ENCODE measurements around the gene LRRC7.

DNA sequence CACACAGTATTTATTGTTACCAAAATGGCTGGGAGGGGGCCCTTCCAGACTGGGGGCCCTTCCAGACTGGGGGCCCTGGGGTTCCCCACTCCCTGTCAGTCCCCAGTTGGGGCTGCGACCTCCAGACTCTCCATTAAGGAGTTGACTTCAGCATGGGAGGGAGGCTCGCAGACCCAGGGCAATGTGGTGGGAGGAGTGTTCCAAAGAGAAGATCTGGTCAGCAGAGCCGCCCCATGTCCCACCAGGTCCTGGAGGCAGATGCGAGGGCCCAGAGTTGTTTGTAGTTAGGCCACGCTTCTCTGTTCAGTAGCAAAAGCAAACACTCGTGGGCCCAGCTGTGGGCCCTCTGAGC is 352.2 kb downstream of the LRRC7 start:
- TF ChIP-seq POLR2AphosphoS5 (IDR thresholded peaks at IDR 0.05; ENCODE audit: low read depth, low read length) = no peak
- no peak for TF ChIP-seq POLR2A (IDR thresholded peaks at IDR 0.05; ENCODE audit: insufficient read depth in 1 of 2, low read depth in 2 of 2, low read length in 2 of 2)
- TF ChIP-seq HNRNPUL1 (IDR thresholded peaks at IDR 0.05; ENCODE audit: low read depth, low read length) = no peak
- TF ChIP-seq ZNF816 (CRISPR knock-in tag; IDR thresholded peaks at IDR 0.05; ENCODE audit: borderline replicate concordance) = no peak
- no peak for TF ChIP-seq NR3C1 (CRISPR knock-in tag; IDR thresholded peaks at IDR 0.05)
- no peak for TF ChIP-seq FIP1L1 (IDR thresholded peaks at IDR 0.05; ENCODE audit: borderline replicate concordance, insufficient read depth, low read depth, low read length)
- TF ChIP-seq, protein P1, sequence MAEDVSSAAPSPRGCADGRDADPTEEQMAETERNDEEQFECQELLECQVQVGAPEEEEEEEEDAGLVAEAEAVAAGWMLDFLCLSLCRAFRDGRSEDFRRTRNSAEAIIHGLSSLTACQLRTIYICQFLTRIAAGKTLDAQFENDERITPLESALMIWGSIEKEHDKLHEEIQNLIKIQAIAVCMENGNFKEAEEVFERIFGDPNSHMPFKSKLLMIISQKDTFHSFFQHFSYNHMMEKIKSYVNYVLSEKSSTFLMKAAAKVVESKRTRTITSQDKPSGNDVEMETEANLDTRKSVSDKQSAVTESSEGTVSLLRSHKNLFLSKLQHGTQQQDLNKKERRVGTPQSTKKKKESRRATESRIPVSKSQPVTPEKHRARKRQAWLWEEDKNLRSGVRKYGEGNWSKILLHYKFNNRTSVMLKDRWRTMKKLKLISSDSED (CRISPR knock-in tag; IDR thresholded peaks at IDR 0.05) = no peak
- no peak for TF ChIP-seq REPIN1 (CRISPR knock-in tag; IDR thresholded peaks at IDR 0.05; ENCODE audit: borderline replicate concordance, low read depth)
- TF ChIP-seq EHMT2 (IDR thresholded peaks at IDR 0.05; ENCODE audit: borderline replicate concordance, low read depth, low read length) = no peak
- no peak for TF ChIP-seq RBFOX2 (IDR thresholded peaks at IDR 0.05; ENCODE audit: low read depth, low read length)
- no peak for TF ChIP-seq ZFP36 (IDR thresholded peaks at IDR 0.05; ENCODE audit: borderline replicate concordance, low read depth, low read length, partially characterized antibody)
- TF ChIP-seq YY1 (IDR thresholded peaks at IDR 0.05; ENCODE audit: insufficient read depth, insufficient replicate concordance, low read depth, low read length) = no peak
- TF ChIP-seq CEBPB (IDR thresholded peaks at IDR 0.05; ENCODE audit: borderline replicate concordance, low read depth, low read length) = no peak

Measured in HepG2 (cell line).